Activated CD4-positive, alpha-beta T cell treated with anti-CD3 and anti-CD28 coated beads, Interleukin-2, amount 10 ng/mL, durations not matched to agents 7 days and 5 days (primary cell): ENCODE data around the gene RAD51B. TPM values are rescaled to one million over a fixed set of nuclear protein-coding genes. Genes with fewer than 3 reads are reported as not detected.

Source experiments
- CTCF ChIA-PET: fragments of 350-600 bp; sonication (Branson Sonifier 250); formaldehyde crosslinking; loops from one replicate; lab custom pipeline; 2021; ENCODE audit warnings: antibody characterized with exemption; lab: Charles Lee
- POLR2A ChIA-PET: fragments of 350-600 bp; sonication (Branson Sonifier 250); formaldehyde crosslinking; loops from one replicate; lab custom pipeline; 2021; ENCODE audit warnings: antibody characterized with exemption; lab: Charles Lee
- DNase-seq: peaks from one replicate; pipeline ENCODE4 v3.0.0-alpha.2; 2020
- H3K27ac Mint-ChIP-seq: one replicate; pipeline ENCODE4 v1.8.0; 2021; ENCODE audit warnings: mild to moderate bottlenecking, moderate library complexity, mixed read lengths
- H3K27me3 Mint-ChIP-seq: one replicate; pipeline ENCODE4 v1.8.0; 2021; ENCODE audit warnings: mixed read lengths
- H3K36me3 Mint-ChIP-seq: one replicate; pipeline ENCODE4 v1.8.0; 2021; ENCODE audit warnings: low read depth, mixed read lengths
- H3K4me1 Mint-ChIP-seq: one replicate; pipeline ENCODE4 v1.8.0; 2021; ENCODE audit warnings: mixed read lengths
- H3K4me3 Mint-ChIP-seq: one replicate; pipeline ENCODE4 v1.8.0; 2021; ENCODE audit warnings: mild to moderate bottlenecking, moderate library complexity, mixed read lengths
- H3K9me3 Mint-ChIP-seq: one replicate; pipeline ENCODE4 v1.8.0; 2021; ENCODE audit warnings: mixed read lengths
- total RNA-seq, 2 experiments: library from RNA; stranded (reverse); gene quantifications; one replicate each; pipeline ENCODE4 v1.2.3, GENCODE V29; 2021

RAD51B gene
- total RNA-seq, 2 experiments from 2014 or later, result 20.6 to 30.3 TPM

- no peak overlapping the region for H3K27ac Mint-ChIP-seq
- POLR2A ChIA-PET, result no interaction called here
- CTCF ChIA-PET, result interaction anchor here (1.3 kb wide), 1 partner anchor 10 kb away, joined by 3 read pairs; no protein-coding TSS in a partner anchor
- no peaks in the 10 kb centered on the region for H3K36me3 Mint-ChIP-seq
- H3K4me3 Mint-ChIP-seq, result no peak overlapping the region
- H3K4me1 Mint-ChIP-seq, result peaks cover 9% of the 10 kb centered on the region
- peaks cover 10% of the 10 kb centered on the region for H3K9me3 Mint-ChIP-seq
- DNase-seq, result no peak
- no peaks in the 10 kb centered on the region for H3K27me3 Mint-ChIP-seq
Measured at GRCh38 chr14:68602507-68602906, 782.9 kb downstream of the RAD51B start.

- ChIA-PET POLR2A (no interaction called here), CTCF (interaction anchor here (0.7 to 1.3 kb wide), 2 partner anchors 24 to 33 kb away, joined by 3 read pairs; no protein-coding TSS in a partner anchor)
- DNase-seq, result no peak
- peaks cover 15% of the 10 kb centered on the region for H3K4me1 Mint-ChIP-seq
- H3K27me3 Mint-ChIP-seq, result no peaks in the 10 kb centered on the region
- H3K36me3 Mint-ChIP-seq, result no peaks in the 10 kb centered on the region
- peaks cover 9% of the 10 kb centered on the region for H3K9me3 Mint-ChIP-seq
- no peak overlapping the region for H3K4me3 Mint-ChIP-seq
- H3K27ac Mint-ChIP-seq, result no peak overlapping the region
Measured at GRCh38 chr14:68603533-68604360, 784.2 kb downstream of the RAD51B start.

GRCh38 chr14:68604361-68604730, 784.8 kb downstream of the RAD51B start:
- Mint-ChIP-seq H3K36me3 (no peaks in the 10 kb centered on the region), H3K4me1 (peaks cover 15% of the 10 kb centered on the region), H3K27ac (no peak overlapping the region), H3K9me3 (peaks cover 9% of the 10 kb centered on the region), H3K27me3 (no peaks in the 10 kb centered on the region), H3K4me3 (no peak overlapping the region)
- no peak for DNase-seq
- CTCF ChIA-PET, result interaction anchor here (1.3 kb wide), 1 partner anchor 33 kb away, joined by 3 read pairs; no protein-coding TSS in a partner anchor
- POLR2A ChIA-PET, result no interaction called here

GRCh38 chr14:68604822-68605221, 785.2 kb downstream of the RAD51B start:
- no peak for DNase-seq
- POLR2A ChIA-PET, result no interaction called here
- Mint-ChIP-seq H3K9me3 (peaks cover 9% of the 10 kb centered on the region), H3K36me3 (no peaks in the 10 kb centered on the region), H3K27ac (no peak overlapping the region), H3K4me3 (no peak overlapping the region), H3K4me1 (peaks cover 15% of the 10 kb centered on the region), H3K27me3 (no peaks in the 10 kb centered on the region)
- CTCF ChIA-PET, result no interaction called here

- POLR2A ChIA-PET, result no interaction called here
- H3K9me3 Mint-ChIP-seq, result peaks cover 9% of the 10 kb centered on the region
- peaks cover 15% of the 10 kb centered on the region for H3K4me1 Mint-ChIP-seq
- no peak overlapping the region for H3K27ac Mint-ChIP-seq
- no peak overlapping the region for H3K4me3 Mint-ChIP-seq
- CTCF ChIA-PET, result no interaction called here
- H3K27me3 Mint-ChIP-seq, result no peaks in the 10 kb centered on the region
- H3K36me3 Mint-ChIP-seq, result no peaks in the 10 kb centered on the region
- DNase-seq, result no peak
Measured at GRCh38 chr14:68606176-68606575, 786.6 kb downstream of the RAD51B start.

GRCh38 chr14:68606644-68607043, 787.1 kb downstream of the RAD51B start:
- Mint-ChIP-seq H3K36me3 (no peaks in the 10 kb centered on the region), H3K27me3 (no peaks in the 10 kb centered on the region), H3K9me3 (peaks cover 9% of the 10 kb centered on the region), H3K27ac (peak overlapping the region; percentile 87), H3K4me3 (no peak overlapping the region), H3K4me1 (peaks cover 15% of the 10 kb centered on the region)
- CTCF ChIA-PET, result no interaction called here
- POLR2A ChIA-PET, result no interaction called here
- no peak for DNase-seq

GRCh38 chr14:68607081-68607866, 787.7 kb downstream of the RAD51B start:
- peak overlapping the region; percentile 87 for H3K27ac Mint-ChIP-seq
- peaks cover 15% of the 10 kb centered on the region for H3K4me1 Mint-ChIP-seq
- DNase-seq, result peak; percentile 14
- no peaks in the 10 kb centered on the region for H3K27me3 Mint-ChIP-seq
- no peaks in the 10 kb centered on the region for H3K36me3 Mint-ChIP-seq
- H3K9me3 Mint-ChIP-seq, result peaks cover 9% of the 10 kb centered on the region
- POLR2A ChIA-PET, result no interaction called here
- peak overlapping the region; percentile 2 for H3K4me3 Mint-ChIP-seq
- CTCF ChIA-PET, result no interaction called here

- no peak overlapping the region for H3K4me3 Mint-ChIP-seq
- H3K36me3 Mint-ChIP-seq, result no peaks in the 10 kb centered on the region
- ChIA-PET CTCF (interaction anchor here (0.5 kb wide), 1 partner anchor 849 kb away, joined by 3 read pairs; no protein-coding TSS in a partner anchor), POLR2A (no interaction called here)
- H3K4me1 Mint-ChIP-seq, result peaks cover 15% of the 10 kb centered on the region
- H3K27me3 Mint-ChIP-seq, result no peaks in the 10 kb centered on the region
- H3K9me3 Mint-ChIP-seq, result peaks cover 14% of the 10 kb centered on the region
- peak overlapping the region; percentile 87 for H3K27ac Mint-ChIP-seq
- no peak for DNase-seq
Measured at GRCh38 chr14:68607867-68608573, 788.4 kb downstream of the RAD51B start.

GRCh38 chr14:68608574-68608962, 789.0 kb downstream of the RAD51B start:
- Mint-ChIP-seq H3K27me3 (no peaks in the 10 kb centered on the region), H3K4me1 (peaks cover 15% of the 10 kb centered on the region), H3K36me3 (no peaks in the 10 kb centered on the region), H3K4me3 (no peak overlapping the region), H3K9me3 (peaks cover 14% of the 10 kb centered on the region), H3K27ac (no peak overlapping the region)
- ChIA-PET POLR2A (no interaction called here), CTCF (interaction anchor here (0.5 to 1.0 kb wide), 2 partner anchors 124 to 849 kb away, joined by 3 read pairs; no protein-coding TSS in a partner anchor)
- DNase-seq, result no peak

GRCh38 chr14:68609012-68609411, 789.4 kb downstream of the RAD51B start:
- CTCF ChIA-PET, result interaction anchor here (1.0 kb wide), 1 partner anchor 124 kb away, joined by 3 read pairs; no protein-coding TSS in a partner anchor
- Mint-ChIP-seq H3K4me1 (peaks cover 15% of the 10 kb centered on the region), H3K27ac (no peak overlapping the region), H3K9me3 (peaks cover 18% of the 10 kb centered on the region), H3K36me3 (no peaks in the 10 kb centered on the region), H3K4me3 (no peak overlapping the region), H3K27me3 (no peaks in the 10 kb centered on the region)
- POLR2A ChIA-PET, result no interaction called here
- DNase-seq, result no peak

GRCh38 chr14:68610251-68610793, 790.7 kb downstream of the RAD51B start:
- H3K9me3 Mint-ChIP-seq, result peaks cover 22% of the 10 kb centered on the region
- H3K36me3 Mint-ChIP-seq, result no peaks in the 10 kb centered on the region
- POLR2A ChIA-PET, result no interaction called here
- H3K27ac Mint-ChIP-seq, result no peak overlapping the region
- H3K4me1 Mint-ChIP-seq, result peaks cover 15% of the 10 kb centered on the region
- H3K27me3 Mint-ChIP-seq, result no peaks in the 10 kb centered on the region
- H3K4me3 Mint-ChIP-seq, result no peak overlapping the region
- CTCF ChIA-PET, result interaction anchor here (0.8 kb wide), 1 partner anchor 850 kb away, joined by 3 read pairs; no protein-coding TSS in a partner anchor
- DNase-seq, result no peak

- ChIA-PET POLR2A (interaction anchor here (0.6 kb wide), 2 partner anchors 19 to 231 kb away, joined by 5 to 10 read pairs; no protein-coding TSS in a partner anchor), CTCF (interaction anchor here (1.1 to 1.8 kb wide), 4 partner anchors 9 to 298 kb away, joined by 3 to 7 read pairs (median 4); no protein-coding TSS in a partner anchor)
- Mint-ChIP-seq H3K4me1 (peaks cover 15% of the 10 kb centered on the region), H3K27me3 (no peaks in the 10 kb centered on the region), H3K4me3 (no peak overlapping the region), H3K27ac (no peak overlapping the region), H3K36me3 (peaks cover 5% of the 10 kb centered on the region), H3K9me3 (peaks cover 25% of the 10 kb centered on the region)
- no peak for DNase-seq
Measured at GRCh38 chr14:68611599-68611998, 792.0 kb downstream of the RAD51B start.
